PC-9 (cell line): ENCODE data around the gene HPS1.

ENCODE experiments used
- CTCF ChIP-seq: fragments of 200-600 bp; sonication (generic); conservative IDR thresholded peaks from 2 replicates; pipeline ENCODE4 v1.6.1; 2017; ENCODE audit warnings: mixed run types, antibody characterized with exemption, mild to moderate bottlenecking, moderate library complexity
- EZH2 ChIP-seq: fragments of 200-600 bp; sonication (generic); IDR thresholded peaks from 2 replicates; pipeline ENCODE4 v1.8.0; 2017; ENCODE audit warnings: antibody characterized with exemption, low read depth

GRCh38 chr10:98418665-98419468 lies 27.9 kb downstream of the HPS1 start:
- no peak for TF ChIP-seq CTCF
- no peak for TF ChIP-seq EZH2
